Suprapubic skin (tissue), 4 donors: ENCODE results near the gene ADAMTS12.

Source experiments
- CTCF ChIP-seq, 2 donors: fragments of 200-600 bp in 1 of 2; fragments of 450-650 bp in 1 of 2; sonication (generic) in 1 of 2; IDR thresholded peaks; one replicate each; pipeline ENCODE4 v1.5.1; 2016 to 2019; ENCODE audit warnings: antibody characterized with exemption in 2 of 2, mild to moderate bottlenecking in 1 of 2, moderate library complexity in 1 of 2
- POLR2A ChIP-seq, 2 donors: fragments of 450-650 bp; IDR thresholded peaks; one replicate each; pipeline ENCODE4 v1.6.1; 2017; ENCODE audit warnings: antibody characterized with exemption in 2 of 2, mild to moderate bottlenecking in 2 of 2, moderate library complexity in 2 of 2
- POLR2AphosphoS5 ChIP-seq, 3 donors: sonication (generic); formaldehyde crosslinking; IDR thresholded peaks; one replicate each; pipeline ENCODE4 v1.6.1; 2017; ENCODE audit warnings: antibody characterized with exemption in 3 of 3

- TF ChIP-seq POLR2A (IDR thresholded peaks at IDR 0.05) (no peak), CTCF (IDR thresholded peaks at IDR 0.05) (no peak), POLR2AphosphoS5 (IDR thresholded peaks at IDR 0.05) (no peak)
Measured at GRCh38 chr5:33641744-33642505, 249.9 kb downstream of the ADAMTS12 start.
